Measurements from ENCODE around the gene SH3PXD2B.

DNA sequence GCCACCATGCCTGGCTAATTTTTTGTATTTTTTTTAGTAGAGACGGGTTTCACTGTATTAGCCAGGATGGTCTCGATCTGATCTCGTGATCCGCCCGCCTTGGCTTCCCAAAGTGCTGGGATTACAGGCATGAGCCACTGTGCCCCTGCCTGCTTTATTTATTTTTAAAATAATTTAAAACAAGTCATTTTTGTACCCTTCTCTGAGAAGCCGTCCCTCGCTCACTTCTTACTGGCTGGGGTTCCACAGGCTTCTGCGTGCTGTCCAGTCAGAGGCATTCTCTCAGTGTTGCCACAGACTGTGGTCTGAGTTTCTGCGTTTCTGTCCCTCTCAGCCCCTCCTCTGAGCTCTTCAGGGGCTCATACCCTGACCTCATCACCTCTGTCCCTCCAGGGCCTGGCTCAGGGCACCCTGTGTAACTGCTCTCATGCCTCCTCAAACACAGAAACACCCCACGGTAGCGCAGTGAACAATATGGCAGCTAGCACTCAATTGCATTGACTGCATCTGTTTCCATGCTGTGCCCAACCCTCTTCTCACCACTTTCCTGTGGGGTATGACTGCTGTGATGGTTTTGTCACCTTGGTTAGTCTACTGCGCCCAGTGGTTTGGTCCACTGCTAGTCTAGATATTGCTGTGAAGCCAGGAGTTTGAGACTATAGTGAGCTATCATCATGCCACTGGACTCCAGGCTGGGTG lies 44.3 kb upstream of the SH3PXD2B start:
- TF ChIP-seq, protein P1, sequence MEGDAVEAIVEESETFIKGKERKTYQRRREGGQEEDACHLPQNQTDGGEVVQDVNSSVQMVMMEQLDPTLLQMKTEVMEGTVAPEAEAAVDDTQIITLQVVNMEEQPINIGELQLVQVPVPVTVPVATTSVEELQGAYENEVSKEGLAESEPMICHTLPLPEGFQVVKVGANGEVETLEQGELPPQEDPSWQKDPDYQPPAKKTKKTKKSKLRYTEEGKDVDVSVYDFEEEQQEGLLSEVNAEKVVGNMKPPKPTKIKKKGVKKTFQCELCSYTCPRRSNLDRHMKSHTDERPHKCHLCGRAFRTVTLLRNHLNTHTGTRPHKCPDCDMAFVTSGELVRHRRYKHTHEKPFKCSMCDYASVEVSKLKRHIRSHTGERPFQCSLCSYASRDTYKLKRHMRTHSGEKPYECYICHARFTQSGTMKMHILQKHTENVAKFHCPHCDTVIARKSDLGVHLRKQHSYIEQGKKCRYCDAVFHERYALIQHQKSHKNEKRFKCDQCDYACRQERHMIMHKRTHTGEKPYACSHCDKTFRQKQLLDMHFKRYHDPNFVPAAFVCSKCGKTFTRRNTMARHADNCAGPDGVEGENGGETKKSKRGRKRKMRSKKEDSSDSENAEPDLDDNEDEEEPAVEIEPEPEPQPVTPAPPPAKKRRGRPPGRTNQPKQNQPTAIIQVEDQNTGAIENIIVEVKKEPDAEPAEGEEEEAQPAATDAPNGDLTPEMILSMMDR (IDR thresholded peaks at IDR 0.05): no peak
- TF ChIP-seq POLR2A (IDR thresholded peaks at IDR 0.05): no peak
- no peak for TF ChIP-seq EP300 (IDR thresholded peaks at IDR 0.05)

Data from tibial nerve (tissue), 4 donors.